ENCODE results near the gene LOXL1. TPM values are rescaled to one million over a fixed set of nuclear protein-coding genes. Genes with fewer than 3 reads are reported as not detected.

LOXL1 gene
- total and polyA plus RNA-seq, 2 experiments from 2014 or later: 54.5 to 92.4 TPM

DNA sequence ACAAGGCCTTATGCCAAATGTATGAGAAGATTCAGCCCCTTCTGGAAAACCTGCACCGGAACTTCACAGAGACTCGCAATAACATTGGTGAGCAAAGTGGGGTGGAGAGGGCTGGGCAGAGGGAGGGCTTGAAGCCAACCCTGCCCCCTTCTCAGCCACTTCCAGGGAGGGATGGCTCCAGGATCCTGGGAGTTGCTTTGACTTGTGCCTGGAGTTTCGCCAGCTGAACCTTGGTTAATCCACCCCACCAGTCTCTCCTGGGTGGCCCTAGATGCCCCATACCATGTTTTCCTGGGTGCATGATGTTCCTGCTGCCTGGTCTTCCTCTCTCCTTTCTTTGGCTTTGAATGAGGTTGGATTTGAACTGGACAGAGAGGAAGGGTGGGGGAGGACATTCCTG is 42.1 kb upstream of the LOXL1 start:
- H3K9me3 ChIP-seq (ENCODE audit: low read depth): no peaks in the 10 kb centered on the region
- H3K27ac ChIP-seq: no peak overlapping the region
- no peak overlapping the region for H3K4me3 ChIP-seq
- peak in 1 of 2 donors; percentile 13 for DNase-seq (ENCODE audit: low read depth in 1 of 2, low spot score in 1 of 2)
- TF ChIP-seq, protein P1, sequence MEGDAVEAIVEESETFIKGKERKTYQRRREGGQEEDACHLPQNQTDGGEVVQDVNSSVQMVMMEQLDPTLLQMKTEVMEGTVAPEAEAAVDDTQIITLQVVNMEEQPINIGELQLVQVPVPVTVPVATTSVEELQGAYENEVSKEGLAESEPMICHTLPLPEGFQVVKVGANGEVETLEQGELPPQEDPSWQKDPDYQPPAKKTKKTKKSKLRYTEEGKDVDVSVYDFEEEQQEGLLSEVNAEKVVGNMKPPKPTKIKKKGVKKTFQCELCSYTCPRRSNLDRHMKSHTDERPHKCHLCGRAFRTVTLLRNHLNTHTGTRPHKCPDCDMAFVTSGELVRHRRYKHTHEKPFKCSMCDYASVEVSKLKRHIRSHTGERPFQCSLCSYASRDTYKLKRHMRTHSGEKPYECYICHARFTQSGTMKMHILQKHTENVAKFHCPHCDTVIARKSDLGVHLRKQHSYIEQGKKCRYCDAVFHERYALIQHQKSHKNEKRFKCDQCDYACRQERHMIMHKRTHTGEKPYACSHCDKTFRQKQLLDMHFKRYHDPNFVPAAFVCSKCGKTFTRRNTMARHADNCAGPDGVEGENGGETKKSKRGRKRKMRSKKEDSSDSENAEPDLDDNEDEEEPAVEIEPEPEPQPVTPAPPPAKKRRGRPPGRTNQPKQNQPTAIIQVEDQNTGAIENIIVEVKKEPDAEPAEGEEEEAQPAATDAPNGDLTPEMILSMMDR (IDR thresholded peaks at IDR 0.05; ENCODE audit: low read depth, low read length): no peak
- H3K4me1 ChIP-seq (ENCODE audit: low read depth): no peaks in the 10 kb centered on the region
- no peaks in the 10 kb centered on the region for H3K36me3 ChIP-seq
- peaks cover 12% of the 10 kb centered on the region for H3K27me3 ChIP-seq

DNA sequence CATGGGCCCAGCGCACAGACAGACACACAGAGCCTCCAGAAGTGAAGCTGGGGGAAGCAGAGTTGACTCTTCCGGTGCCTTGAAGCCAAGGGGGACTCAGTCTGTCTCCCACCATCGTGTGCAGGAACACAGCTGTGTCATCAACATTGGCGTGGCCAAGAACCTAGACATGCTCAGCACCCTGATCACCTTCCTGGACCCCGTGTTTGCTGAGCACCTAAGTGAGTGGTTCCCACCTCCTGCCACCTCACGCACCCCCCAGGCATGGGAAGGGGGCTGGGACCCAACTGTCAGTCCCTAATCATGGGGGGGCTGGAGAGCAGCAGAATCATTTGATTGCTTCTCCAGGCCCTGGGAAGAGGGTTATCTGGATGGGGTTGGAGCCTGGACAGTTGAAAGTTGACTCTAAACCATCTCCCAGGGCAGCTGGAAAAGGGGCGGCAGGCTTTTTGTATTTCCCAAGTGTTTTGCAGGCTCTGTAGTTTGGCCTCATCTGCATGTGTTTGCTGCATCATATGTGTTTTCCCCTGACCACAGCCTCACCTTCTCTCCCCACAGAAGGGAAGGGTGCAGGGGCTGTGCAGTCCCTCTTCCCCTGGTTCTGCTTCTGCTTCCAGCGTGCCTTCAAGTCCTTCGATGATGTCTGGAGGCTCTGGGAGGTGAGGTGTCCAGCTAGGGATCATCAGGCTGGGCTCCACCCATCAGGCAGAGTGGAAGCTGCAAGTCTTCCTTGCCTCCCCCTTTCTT is 40.1 kb upstream of the LOXL1 start:
- TF ChIP-seq, protein P1 (IDR thresholded peaks at IDR 0.05; ENCODE audit: low read depth, low read length): no peak
- Histone ChIP-seq H3K4me3 (no peak overlapping the region), H3K4me1 (ENCODE audit: low read depth) (no peaks in the 10 kb centered on the region), H3K9me3 (ENCODE audit: low read depth) (no peaks in the 10 kb centered on the region), H3K27ac (no peak overlapping the region), H3K36me3 (no peaks in the 10 kb centered on the region), H3K27me3 (peaks cover 18% of the 10 kb centered on the region)
- DNase-seq (ENCODE audit: low read depth in 1 of 2, low spot score in 1 of 2): no peak

DNA sequence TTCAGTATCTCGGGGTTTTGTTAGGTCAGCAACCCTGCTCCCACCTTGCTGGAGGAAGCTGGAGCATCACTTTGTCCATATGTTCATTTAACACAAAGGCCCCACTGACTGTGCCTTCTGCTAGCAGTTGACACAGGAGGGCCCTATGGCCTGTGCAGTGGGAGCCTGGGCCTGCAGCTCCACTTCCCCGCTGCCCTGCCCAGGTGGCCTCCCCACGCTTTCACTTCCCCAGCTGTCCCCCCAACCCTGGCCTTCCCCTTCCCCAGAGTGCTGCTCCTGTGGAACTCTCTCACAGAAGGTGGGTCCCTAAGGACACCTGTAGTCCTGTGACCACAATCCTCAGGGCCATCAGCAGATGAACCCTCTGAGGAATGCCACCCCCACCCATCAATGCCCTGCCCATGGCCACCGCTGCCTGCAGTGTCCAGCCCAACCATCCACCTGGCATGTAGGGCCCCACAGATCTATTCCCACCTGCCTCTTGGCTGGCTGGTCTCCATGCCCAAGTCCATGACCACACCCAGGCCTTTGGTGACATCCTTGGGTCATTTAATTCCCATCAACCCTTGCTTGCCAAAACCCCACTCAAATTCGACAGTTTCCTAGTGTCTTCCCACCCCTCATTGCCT is 39.4 kb upstream of the LOXL1 start:
- Histone ChIP-seq H3K4me1 (ENCODE audit: low read depth) (no peaks in the 10 kb centered on the region), H3K27ac (no peak overlapping the region), H3K36me3 (no peaks in the 10 kb centered on the region), H3K9me3 (ENCODE audit: low read depth) (no peaks in the 10 kb centered on the region), H3K4me3 (no peak overlapping the region), H3K27me3 (peaks cover 18% of the 10 kb centered on the region)
- no peak for DNase-seq (ENCODE audit: low read depth in 1 of 2, low spot score in 1 of 2)
- TF ChIP-seq, protein P1 (IDR thresholded peaks at IDR 0.05; ENCODE audit: low read depth, low read length): no peak

DNA sequence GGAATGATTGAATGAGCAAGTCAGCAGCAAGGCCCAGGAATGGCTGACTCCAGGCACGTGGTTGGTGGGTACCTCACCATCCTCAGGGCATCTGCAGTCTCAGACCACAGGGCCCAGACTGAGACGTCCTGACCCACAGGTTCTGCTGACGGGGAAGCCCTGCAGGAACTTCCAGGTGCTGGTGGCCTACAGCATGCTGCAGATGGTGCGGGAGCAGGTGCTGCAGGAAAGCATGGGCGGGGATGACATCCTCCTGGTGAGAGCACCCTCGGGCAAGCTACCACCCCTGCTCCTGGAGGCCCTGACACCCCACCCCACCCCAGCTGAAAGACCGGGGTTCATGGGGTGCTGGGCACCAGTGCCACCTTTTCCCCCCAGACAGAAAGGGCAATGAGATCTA is 38.8 kb upstream of the LOXL1 start:
- H3K27me3 ChIP-seq: peaks cover 18% of the 10 kb centered on the region
- TF ChIP-seq, protein P1 (IDR thresholded peaks at IDR 0.05; ENCODE audit: low read depth, low read length): no peak
- H3K4me1 ChIP-seq (ENCODE audit: low read depth): no peaks in the 10 kb centered on the region
- no peak for DNase-seq (ENCODE audit: low read depth in 1 of 2, low spot score in 1 of 2)
- no peaks in the 10 kb centered on the region for H3K36me3 ChIP-seq
- no peak overlapping the region for H3K27ac ChIP-seq
- H3K9me3 ChIP-seq (ENCODE audit: low read depth): no peaks in the 10 kb centered on the region
- H3K4me3 ChIP-seq: no peak overlapping the region

DNA sequence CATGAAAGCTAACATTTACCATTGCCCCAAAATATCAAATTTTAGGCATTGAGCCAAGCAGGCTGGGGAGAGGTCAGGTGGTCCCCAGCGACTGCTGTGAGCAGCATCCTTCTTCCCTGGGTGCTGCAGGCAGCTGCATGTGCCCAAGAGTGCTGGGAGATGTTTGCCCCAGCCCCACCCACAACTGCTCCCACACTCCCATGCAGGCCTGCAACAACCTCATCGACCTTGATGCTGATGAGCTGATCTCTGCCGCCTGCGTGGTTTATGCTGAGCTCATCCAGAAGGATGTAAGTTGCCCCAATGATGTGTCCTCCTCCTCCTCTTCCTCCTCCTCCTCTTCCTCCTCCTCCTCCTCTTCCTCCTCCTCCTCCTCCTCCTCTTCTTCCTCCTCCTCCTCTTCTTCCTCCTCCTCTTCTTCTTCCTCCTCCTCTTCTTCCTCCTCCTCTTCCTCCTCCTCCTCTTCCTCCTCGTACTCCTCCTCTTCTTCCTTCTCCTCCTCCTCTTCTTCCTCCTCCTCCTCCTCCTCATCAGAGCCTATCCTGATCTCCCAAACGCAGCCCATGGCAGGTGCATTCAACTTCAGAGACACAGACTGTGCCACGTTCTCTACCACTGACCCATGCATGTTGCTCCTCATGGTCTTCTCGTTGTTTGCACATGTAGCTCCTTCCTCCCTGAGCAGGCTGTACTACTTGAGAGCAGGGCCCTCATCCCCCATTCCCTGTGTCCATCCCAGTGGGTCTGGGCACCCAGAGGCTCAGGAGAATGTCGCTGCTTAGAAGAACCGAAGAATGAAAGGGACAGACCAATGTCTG is 37.8 kb upstream of the LOXL1 start:
- Histone ChIP-seq H3K27ac (no peak overlapping the region), H3K27me3 (peaks cover 18% of the 10 kb centered on the region), H3K9me3 (ENCODE audit: low read depth) (no peaks in the 10 kb centered on the region), H3K4me3 (no peak overlapping the region), H3K4me1 (ENCODE audit: low read depth) (no peaks in the 10 kb centered on the region), H3K36me3 (no peaks in the 10 kb centered on the region)
- TF ChIP-seq, protein P1 (IDR thresholded peaks at IDR 0.05; ENCODE audit: low read depth, low read length): no peak
- DNase-seq (ENCODE audit: low read depth in 1 of 2, low spot score in 1 of 2): no peak

All from cardiac muscle cell (in vitro differentiated cells and primary cell).